Liver (tissue), 9 donors: ENCODE measurements around the gene NOL6. TPM values are rescaled to one million over a fixed set of nuclear protein-coding genes. Genes with fewer than 3 reads are reported as not detected.

Source experiments
- DNase-seq: peaks from one replicate; pipeline ENCODE4 v3.0.0-alpha.2; 2017; ENCODE audit warnings: low spot score
- H3K27ac ChIP-seq, 2 donors: one replicate each; pipeline ENCODE4 v1.7.0; 2013; ENCODE audit warnings: inconsistent platforms in 2 of 2, low read length in 2 of 2, control low read depth in 1 of 2, low read depth in 1 of 2, mild to moderate bottlenecking in 1 of 2
- H3K27me3 ChIP-seq, 4 donors: one replicate each; pipeline versions ENCODE4 v1.6.1 to v1.7.0; 2013; ENCODE audit warnings: low read length in 3 of 4, inconsistent platforms in 1 of 4, mild to moderate bottlenecking in 1 of 4, moderate library complexity in 1 of 4; ENCODE audit not compliant: control insufficient read depth in 4 of 4, insufficient read depth in 4 of 4
- H3K36me3 ChIP-seq, 4 donors: one replicate each; pipeline versions ENCODE4 v1.6.1 to v1.7.0; 2013; ENCODE audit warnings: low read length in 3 of 4, mild to moderate bottlenecking in 3 of 4, low read depth in 1 of 4, moderate library complexity in 1 of 4; ENCODE audit not compliant: control insufficient read depth in 4 of 4, insufficient read depth in 3 of 4
- H3K4me1 ChIP-seq, 4 donors: one replicate each; pipeline versions ENCODE4 v1.6.1 to v1.7.0; 2013; ENCODE audit warnings: low read length in 3 of 4, mild to moderate bottlenecking in 3 of 4, moderate library complexity in 1 of 4; ENCODE audit not compliant: control insufficient read depth in 4 of 4, insufficient read depth in 4 of 4
- H3K4me3 ChIP-seq, 3 donors: one replicate each; pipeline versions ENCODE4 v1.6.1 to v1.7.0; 2013; ENCODE audit warnings: low read length in 3 of 3, control low read depth in 1 of 3, low read depth in 1 of 3, mild to moderate bottlenecking in 1 of 3
- H3K9ac ChIP-seq, 2 donors: one replicate each; pipeline ENCODE4 v1.7.0; 2013; ENCODE audit warnings: low read length in 2 of 2, mild to moderate bottlenecking in 2 of 2, moderate library complexity in 2 of 2, control low read depth in 1 of 2, low read depth in 1 of 2
- H3K9me3 ChIP-seq, 4 donors: one replicate each; pipeline versions ENCODE4 v1.6.1 to v1.7.0; 2013; ENCODE audit warnings: low read length in 3 of 4; ENCODE audit not compliant: control insufficient read depth in 4 of 4
- CTCF ChIP-seq: fragments of 150-350 bp; IDR thresholded peaks from 2 replicates; pipeline ENCODE4 v1.5.1; 2017; ENCODE audit warnings: improper control_type of control experiment, low read depth, low read length; ENCODE audit not compliant: missing input control
- EGR1 ChIP-seq, 2 donors: IDR thresholded peaks; 2 replicates each; pipeline ENCODE4 v1.6.1; 2016 to 2018; ENCODE audit warnings: antibody characterized with exemption in 2 of 2, low read depth in 2 of 2
- FOXA1 ChIP-seq: IDR thresholded peaks from 2 replicates; pipeline ENCODE4 v1.6.1; 2016; ENCODE audit warnings: antibody characterized with exemption
- GABPA ChIP-seq, 2 donors: IDR thresholded peaks in 1 of 2; conservative IDR thresholded peaks in 1 of 2; 2 replicates each; pipeline ENCODE4 v1.6.1; 2016; ENCODE audit warnings: antibody characterized with exemption in 2 of 2, mild to moderate bottlenecking in 1 of 2, moderate library complexity in 1 of 2
- HNF4A ChIP-seq, 2 donors: conservative IDR thresholded peaks; 2 replicates each; pipeline ENCODE4 v1.6.1; 2016; ENCODE audit warnings: antibody characterized with exemption in 2 of 2, mild to moderate bottlenecking in 2 of 2
- HNF4G ChIP-seq: IDR thresholded peaks from 2 replicates; pipeline ENCODE4 v1.6.1; 2016; ENCODE audit warnings: antibody characterized with exemption
- JUND ChIP-seq, 2 donors: IDR thresholded peaks; 2 replicates each; pipeline ENCODE4 v1.6.1; 2016; ENCODE audit warnings: antibody characterized with exemption in 2 of 2
- NR2F2 ChIP-seq: IDR thresholded peaks from 2 replicates; pipeline ENCODE4 v1.6.1; 2016; ENCODE audit warnings: antibody characterized with exemption
- RAD21 ChIP-seq, 2 donors: IDR thresholded peaks; 2 replicates each; pipeline ENCODE4 v1.6.1; 2016; ENCODE audit warnings: antibody characterized with exemption in 2 of 2, mild to moderate bottlenecking in 2 of 2
- RXRA ChIP-seq, 2 donors: IDR thresholded peaks; 2 replicates each; pipeline ENCODE4 v1.6.1; 2017 to 2018; ENCODE audit warnings: antibody characterized with exemption in 2 of 2, mild to moderate bottlenecking in 1 of 2
- SP1 ChIP-seq: IDR thresholded peaks from 2 replicates; pipeline ENCODE4 v1.6.1; 2018; ENCODE audit warnings: antibody characterized with exemption, mild to moderate bottlenecking
- TAF1 ChIP-seq: conservative IDR thresholded peaks from 2 replicates; pipeline ENCODE4 v1.6.1; 2016; ENCODE audit warnings: antibody characterized with exemption, mild to moderate bottlenecking
- YY1 ChIP-seq: IDR thresholded peaks from 2 replicates; pipeline ENCODE4 v1.6.1; 2016; ENCODE audit warnings: antibody characterized with exemption, mild to moderate bottlenecking
- WGBS: extraction: QIAGEN DNeasy Blood & Tissue Kit; methylation state at CpG from one replicate; pipeline ENCODE4 v1.1.7; 2013; 5-methylcytosine and 5-hydroxymethylcytosine counted together
- polyA plus RNA-seq, 2 donors: library from polyadenylated mRNA; stranded (reverse) in 1 of 2; unstranded in 1 of 2; fragments of 200-250 nt in 1 of 2; fragments of >200 nt in 1 of 2; fragmentation: Nextera tagmentation in 1 of 2; extraction: Ambion mirVana in 1 of 2; gene quantifications; one replicate each; pipeline versions ENCODE4 v1.2.1 to v1.2.3, GENCODE V29; 2013 to 2015
- total RNA-seq, 2 donors: library from RNA; depleted of rRNA; stranded (reverse); fragments of >200 nt; gene quantifications; one replicate each; pipeline ENCODE4 v1.2.3, GENCODE V29; 2014
- TF ChIP-seq, protein P1 (sequence below): IDR thresholded peaks from 2 replicates; pipeline ENCODE4 v1.6.1; 2016; ENCODE audit warnings: antibody characterized with exemption
- TF ChIP-seq, protein P2 (sequence below): IDR thresholded peaks from 2 replicates; pipeline ENCODE4 v1.6.1; 2016; ENCODE audit warnings: antibody characterized with exemption
- TF ChIP-seq, protein P3 (sequence below): IDR thresholded peaks from 2 replicates; pipeline ENCODE4 v1.6.1; 2016; ENCODE audit warnings: antibody characterized with exemption
- donor health status: healthy.
- donor health status: healthy.
- donor health status: healthy.
- donor health status: healthy.
- donor health status: healthy.

Gene NOL6
- total and polyA plus RNA-seq, 4 donors = 8.8 to 20.2 (median 13.8) TPM

DNA sequence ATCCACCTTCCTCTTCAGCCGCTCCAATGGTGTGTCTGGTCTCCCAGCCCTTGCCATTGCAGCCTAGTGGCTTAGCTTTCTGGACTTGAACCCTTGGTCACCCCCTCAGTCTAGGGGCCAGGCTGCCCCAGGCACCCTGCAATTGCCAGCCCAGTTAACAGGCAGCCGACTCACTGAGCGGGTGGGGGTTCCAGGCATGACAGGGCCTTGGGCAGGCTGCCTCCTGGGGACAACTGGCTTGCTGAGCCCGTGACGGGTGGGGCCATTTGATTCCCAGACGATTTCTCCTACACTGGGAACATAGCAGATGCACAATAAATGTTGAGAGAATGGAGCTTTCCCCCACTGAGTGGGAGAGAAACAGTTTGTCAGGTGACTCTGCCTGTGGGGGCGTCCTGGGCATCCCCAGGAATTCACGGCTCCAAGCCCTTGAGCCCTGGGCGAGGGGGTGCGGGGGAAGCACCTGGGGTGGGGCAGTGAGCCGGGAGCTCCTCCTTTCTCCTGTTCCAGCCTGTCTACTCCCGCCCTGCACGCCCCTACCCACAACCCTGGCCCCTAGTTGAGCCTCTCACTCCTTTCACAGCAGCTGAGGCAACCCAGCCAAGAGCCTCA lies 58.7 kb downstream of the NOL6 start:
- Histone ChIP-seq H3K4me1 (peaks cover 6 to 24% (median 16%) of the 10 kb centered on the region in 4 donors), H3K27ac (peak overlapping the region; percentile 30 to 36), H3K27me3 (no peaks in the 10 kb centered on the region), H3K9me3 (no peaks in the 10 kb centered on the region), H3K4me3 (no peak overlapping the region), H3K9ac (no peak overlapping the region), H3K36me3 (no peaks in the 10 kb centered on the region)
- TF ChIP-seq JUND (IDR thresholded peaks at IDR 0.05) (no peak), RAD21 (IDR thresholded peaks at IDR 0.05) (no peak), FOXA1 (no peak), TAF1 (no peak), SP1 (no peak), CTCF (no peak), RXRA (IDR thresholded peaks at IDR 0.05) (no peak), GABPA (IDR thresholded peaks at IDR 0.05 in 1 of 2, conservative IDR thresholded peaks at IDR 0.05 in 1 of 2) (no peak), HNF4G (no peak), YY1 (no peak), EGR1 (IDR thresholded peaks at IDR 0.05; ENCODE audit: low read depth in 2 of 2) (no peak), HNF4A (conservative IDR thresholded peaks at IDR 0.05) (no peak), NR2F2 (no peak)
- TF ChIP-seq, protein P1, sequence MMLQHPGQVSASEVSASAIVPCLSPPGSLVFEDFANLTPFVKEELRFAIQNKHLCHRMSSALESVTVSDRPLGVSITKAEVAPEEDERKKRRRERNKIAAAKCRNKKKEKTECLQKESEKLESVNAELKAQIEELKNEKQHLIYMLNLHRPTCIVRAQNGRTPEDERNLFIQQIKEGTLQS = no peak
- TF ChIP-seq, protein P2, sequence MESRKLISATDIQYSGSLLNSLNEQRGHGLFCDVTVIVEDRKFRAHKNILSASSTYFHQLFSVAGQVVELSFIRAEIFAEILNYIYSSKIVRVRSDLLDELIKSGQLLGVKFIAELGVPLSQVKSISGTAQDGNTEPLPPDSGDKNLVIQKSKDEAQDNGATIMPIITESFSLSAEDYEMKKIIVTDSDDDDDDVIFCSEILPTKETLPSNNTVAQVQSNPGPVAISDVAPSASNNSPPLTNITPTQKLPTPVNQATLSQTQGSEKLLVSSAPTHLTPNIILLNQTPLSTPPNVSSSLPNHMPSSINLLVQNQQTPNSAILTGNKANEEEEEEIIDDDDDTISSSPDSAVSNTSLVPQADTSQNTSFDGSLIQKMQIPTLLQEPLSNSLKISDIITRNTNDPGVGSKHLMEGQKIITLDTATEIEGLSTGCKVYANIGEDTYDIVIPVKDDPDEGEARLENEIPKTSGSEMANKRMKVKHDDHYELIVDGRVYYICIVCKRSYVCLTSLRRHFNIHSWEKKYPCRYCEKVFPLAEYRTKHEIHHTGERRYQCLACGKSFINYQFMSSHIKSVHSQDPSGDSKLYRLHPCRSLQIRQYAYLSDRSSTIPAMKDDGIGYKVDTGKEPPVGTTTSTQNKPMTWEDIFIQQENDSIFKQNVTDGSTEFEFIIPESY = no peak
- TF ChIP-seq, protein P3, sequence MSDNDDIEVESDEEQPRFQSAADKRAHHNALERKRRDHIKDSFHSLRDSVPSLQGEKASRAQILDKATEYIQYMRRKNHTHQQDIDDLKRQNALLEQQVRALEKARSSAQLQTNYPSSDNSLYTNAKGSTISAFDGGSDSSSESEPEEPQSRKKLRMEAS = no peak
- WGBS = 71% methylated on average over 13 of the region's 13 CpGs
- no peak for DNase-seq

- H3K27me3 ChIP-seq = no peaks in the 10 kb centered on the region
- WGBS = 73% methylated on average over 3 of the region's 3 CpGs
- H3K27ac ChIP-seq = no peak overlapping the region
- H3K36me3 ChIP-seq = no peaks in the 10 kb centered on the region
- peaks cover 6 to 24% (median 16%) of the 10 kb centered on the region in 4 donors for H3K4me1 ChIP-seq
- H3K9me3 ChIP-seq = no peaks in the 10 kb centered on the region
- no peak overlapping the region for H3K4me3 ChIP-seq
- H3K9ac ChIP-seq = no peak overlapping the region
- DNase-seq = no peak
- TF ChIP-seq GABPA (IDR thresholded peaks at IDR 0.05 in 1 of 2, conservative IDR thresholded peaks at IDR 0.05 in 1 of 2) (no peak), YY1 (no peak), EGR1 (IDR thresholded peaks at IDR 0.05; ENCODE audit: low read depth in 2 of 2) (no peak), HNF4G (no peak), SP1 (no peak), RXRA (IDR thresholded peaks at IDR 0.05) (no peak), NR2F2 (no peak), CTCF (no peak)
- TF ChIP-seq, protein P1 = no peak
- TF ChIP-seq, protein P3 = no peak
- TF ChIP-seq, protein P2 = no peak
Observed at GRCh38 chr9:33414268-33414667, 59.5 kb downstream of the NOL6 start.
